ENCODE results near the gene BAIAP2. TPM values are rescaled to one million over a fixed set of nuclear protein-coding genes. Genes with fewer than 3 reads are reported as not detected.

BAIAP2 gene
- total RNA-seq, 1 donor from 2014 or later, result 113 TPM

- DNase-seq (ENCODE audit: extremely low spot score in 2 of 2), result no peak
- Histone ChIP-seq H3K9me3 (no peaks in the 10 kb centered on the region), H3K27ac (no peak overlapping the region), H3K4me1 (peaks cover 31% of the 10 kb centered on the region), H3K27me3 (no peaks in the 10 kb centered on the region), H3K36me3 (peaks cover 0 to 31% of the 10 kb centered on the region in 2 donors), H3K4me3 (no peak overlapping the region)
- intact Hi-C loops (cut with DNase I), result loop anchor here (10.0 kb wide), 1 partner anchor 193 kb away; no protein-coding TSS in a partner anchor
- TF ChIP-seq POLR2A (IDR thresholded peaks at IDR 0.05) (no peak), CTCF (IDR thresholded peaks at IDR 0.05) (no peak), POLR2AphosphoS5 (IDR thresholded peaks at IDR 0.05; ENCODE audit: insufficient read depth in 1 of 2, low read depth in 1 of 2) (no peak)
Observed at GRCh38 chr17:81002013-81002384, 33.0 kb upstream of the BAIAP2 start.

GRCh38 chr17:81002409-81003361 lies 32.3 kb upstream of the BAIAP2 start:
- H3K36me3 ChIP-seq, result peaks cover 0 to 24% of the 10 kb centered on the region in 2 donors
- H3K27me3 ChIP-seq, result no peaks in the 10 kb centered on the region
- H3K4me3 ChIP-seq, result no peak overlapping the region
- H3K9me3 ChIP-seq, result no peaks in the 10 kb centered on the region
- TF ChIP-seq POLR2AphosphoS5 (IDR thresholded peaks at IDR 0.05; ENCODE audit: insufficient read depth in 1 of 2, low read depth in 1 of 2) (peak in 1 of 2 donors; percentile 49), CTCF (IDR thresholded peaks at IDR 0.05) (no peak)
- intact Hi-C loops (cut with DNase I), result loop anchor here (10.0 kb wide), 1 partner anchor 192 kb away; no protein-coding TSS in a partner anchor
- DNase-seq (ENCODE audit: extremely low spot score in 2 of 2), result no peak
- peak overlapping the region; percentile 11 for H3K27ac ChIP-seq
- peaks cover 31% of the 10 kb centered on the region for H3K4me1 ChIP-seq

GRCh38 chr17:81003711-81004475 lies 31.1 kb upstream of the BAIAP2 start:
- no peak for TF ChIP-seq POLR2AphosphoS5 (IDR thresholded peaks at IDR 0.05; ENCODE audit: insufficient read depth in 1 of 2, low read depth in 1 of 2)
- peaks cover 0 to 12% of the 10 kb centered on the region in 2 donors for H3K36me3 ChIP-seq
- no peak overlapping the region for H3K27ac ChIP-seq
- intact Hi-C loops (cut with DNase I), result loop anchor here (10.0 kb wide), 1 partner anchor 191 kb away; no protein-coding TSS in a partner anchor
- H3K4me1 ChIP-seq, result peaks cover 31% of the 10 kb centered on the region
- no peaks in the 10 kb centered on the region for H3K9me3 ChIP-seq
- peak overlapping the region; percentile 29 to 47 for H3K4me3 ChIP-seq
- no peak for DNase-seq (ENCODE audit: extremely low spot score in 2 of 2)
- H3K27me3 ChIP-seq, result no peaks in the 10 kb centered on the region

GRCh38 chr17:81006891-81007290 lies 28.1 kb upstream of the BAIAP2 start:
- Histone ChIP-seq H3K27ac (no peak overlapping the region), H3K9me3 (no peaks in the 10 kb centered on the region), H3K4me1 (peaks cover 29% of the 10 kb centered on the region), H3K4me3 (no peak overlapping the region), H3K27me3 (no peaks in the 10 kb centered on the region), H3K36me3 (no peaks in the 10 kb centered on the region)
- DNase-seq (ENCODE audit: extremely low spot score in 2 of 2), result no peak
- intact Hi-C loops (cut with DNase I), result loop anchor here (10.0 kb wide), 1 partner anchor 188 kb away; no protein-coding TSS in a partner anchor
- TF ChIP-seq POLR2AphosphoS5 (IDR thresholded peaks at IDR 0.05; ENCODE audit: insufficient read depth in 1 of 2, low read depth in 1 of 2), result no peak
- TF ChIP-seq POLR2A (IDR thresholded peaks at IDR 0.05), result no peak
- TF ChIP-seq CTCF (IDR thresholded peaks at IDR 0.05), result no peak

- no peak overlapping the region for H3K27ac ChIP-seq
- peaks cover 16% of the 10 kb centered on the region for H3K4me1 ChIP-seq
- no peaks in the 10 kb centered on the region for H3K9me3 ChIP-seq
- intact Hi-C loops (cut with DNase I), result loop anchor here (10.0 kb wide), 1 partner anchor 187 kb away; no protein-coding TSS in a partner anchor
- H3K4me3 ChIP-seq, result no peak overlapping the region
- H3K36me3 ChIP-seq, result no peaks in the 10 kb centered on the region
- no peak for TF ChIP-seq POLR2AphosphoS5 (IDR thresholded peaks at IDR 0.05; ENCODE audit: insufficient read depth in 1 of 2, low read depth in 1 of 2)
- TF ChIP-seq CTCF (IDR thresholded peaks at IDR 0.05), result no peak
- TF ChIP-seq POLR2A (IDR thresholded peaks at IDR 0.05), result no peak
- no peaks in the 10 kb centered on the region for H3K27me3 ChIP-seq
- DNase-seq (ENCODE audit: extremely low spot score in 2 of 2), result no peak
Observed at GRCh38 chr17:81008140-81008539, 26.8 kb upstream of the BAIAP2 start.
